22Rv1 (cell line): ENCODE measurements around the gene PYGO2.

Experiments used
- ZFX ChIP-seq: fragments of 450-650 bp; IDR thresholded peaks from 2 replicates; pipeline ENCODE4 v1.6.1; 2017; ENCODE audit warnings: antibody characterized with exemption, borderline replicate concordance
- TF ChIP-seq, protein P1 (sequence below): fragments of 450-650 bp; IDR thresholded peaks from 2 replicates; pipeline ENCODE4 v1.5.1; 2017; ENCODE audit warnings: mild to moderate bottlenecking

DNA sequence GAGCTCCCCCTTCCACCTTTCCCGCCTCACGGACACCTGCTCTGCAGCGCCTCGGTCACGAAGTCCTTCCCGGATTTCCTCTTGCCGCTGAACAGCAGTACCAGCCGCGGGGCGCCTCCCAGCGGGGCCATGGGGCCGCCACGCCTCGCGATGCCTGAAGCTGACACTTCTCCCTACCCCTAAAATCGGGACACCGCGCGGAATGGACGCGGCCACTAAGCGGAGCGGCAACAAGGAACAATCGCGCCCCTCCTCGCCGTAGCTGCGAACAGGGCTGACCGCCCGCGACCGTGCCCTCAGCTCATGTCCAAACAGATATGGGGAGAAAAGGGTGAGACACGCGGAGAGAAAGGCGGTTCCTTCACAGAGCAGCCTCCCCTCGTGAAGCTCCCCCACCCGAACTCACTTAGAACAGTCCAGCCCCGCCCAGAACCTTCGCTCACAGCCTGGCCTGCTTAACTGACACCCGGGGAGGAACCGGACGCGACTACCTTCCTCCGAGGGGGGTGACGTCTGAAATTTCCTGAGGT is 25.0 kb downstream of the PYGO2 start, which contains the start of gene PMVK:
- TF ChIP-seq, protein P1, sequence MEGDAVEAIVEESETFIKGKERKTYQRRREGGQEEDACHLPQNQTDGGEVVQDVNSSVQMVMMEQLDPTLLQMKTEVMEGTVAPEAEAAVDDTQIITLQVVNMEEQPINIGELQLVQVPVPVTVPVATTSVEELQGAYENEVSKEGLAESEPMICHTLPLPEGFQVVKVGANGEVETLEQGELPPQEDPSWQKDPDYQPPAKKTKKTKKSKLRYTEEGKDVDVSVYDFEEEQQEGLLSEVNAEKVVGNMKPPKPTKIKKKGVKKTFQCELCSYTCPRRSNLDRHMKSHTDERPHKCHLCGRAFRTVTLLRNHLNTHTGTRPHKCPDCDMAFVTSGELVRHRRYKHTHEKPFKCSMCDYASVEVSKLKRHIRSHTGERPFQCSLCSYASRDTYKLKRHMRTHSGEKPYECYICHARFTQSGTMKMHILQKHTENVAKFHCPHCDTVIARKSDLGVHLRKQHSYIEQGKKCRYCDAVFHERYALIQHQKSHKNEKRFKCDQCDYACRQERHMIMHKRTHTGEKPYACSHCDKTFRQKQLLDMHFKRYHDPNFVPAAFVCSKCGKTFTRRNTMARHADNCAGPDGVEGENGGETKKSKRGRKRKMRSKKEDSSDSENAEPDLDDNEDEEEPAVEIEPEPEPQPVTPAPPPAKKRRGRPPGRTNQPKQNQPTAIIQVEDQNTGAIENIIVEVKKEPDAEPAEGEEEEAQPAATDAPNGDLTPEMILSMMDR = peak; percentile 64
- no peak for TF ChIP-seq ZFX
